H1 (cell line): ENCODE results near the gene FRRS1L. TPM values are rescaled to one million over a fixed set of nuclear protein-coding genes. Genes with fewer than 3 reads are reported as not detected.

Source experiments
- CTCF ChIA-PET: fragments of 300-600 bp; sonication (Branson Sonifier 250); formaldehyde crosslinking; loops from one replicate; lab custom pipeline; 2021; ENCODE audit not compliant: partially characterized antibody; lab: Charles Lee
- POLR2A ChIA-PET: fragments of 300-600 bp; sonication (Branson Sonifier 250); formaldehyde crosslinking; loops from one replicate; lab custom pipeline; 2021; ENCODE audit warnings: inconsistent platforms; ENCODE audit not compliant: partially characterized antibody; lab: Charles Lee
- DNase-seq, 2 experiments: peaks; one replicate each; pipeline versions ENCODE4 v3.0.0 to v3.0.0-alpha.2; 2010 to 2022; ENCODE audit warnings: low spot score in 2 of 2, low read depth in 1 of 2, mixed read lengths in 1 of 2
- FAIRE-seq: peaks from 2 replicates; lab custom pipeline; 2011; peaks lifted over from hg19 to GRCh38; lab: Jason Lieb, UNC
- H2AFZ ChIP-seq: 2 replicates; pipeline ENCODE4 v1.8.1; 2012; ENCODE audit warnings: low read length, inconsistent platforms
- H2AK5ac ChIP-seq: 2 replicates; pipeline ENCODE4 v1.6.1; 2013; ENCODE audit warnings: low read depth, low read length
- H2BK120ac ChIP-seq: replicated peaks from 2 replicates; pipeline ENCODE3; 2013; ENCODE audit warnings: low read depth, low read length, inconsistent platforms
- H2BK12ac ChIP-seq: 2 replicates; pipeline ENCODE4 v1.6.1; 2013; ENCODE audit warnings: low read depth, low read length
- H2BK15ac ChIP-seq: 2 replicates; pipeline ENCODE4 v1.6.1; 2013; ENCODE audit warnings: low read length
- H2BK20ac ChIP-seq: 2 replicates; pipeline ENCODE4 v1.6.1; 2013; ENCODE audit warnings: low read length
- H2BK5ac ChIP-seq: 2 replicates; pipeline ENCODE4 v1.6.1; 2013; ENCODE audit warnings: low read depth, low read length
- H3K14ac ChIP-seq: 2 replicates; pipeline ENCODE4 v1.6.1; 2013; ENCODE audit warnings: inconsistent platforms; ENCODE audit not compliant: insufficient read length
- H3K18ac ChIP-seq: 2 replicates; pipeline ENCODE4 v1.6.1; 2013; ENCODE audit warnings: low read length; ENCODE audit errors: extremely low read depth
- H3K23ac ChIP-seq: 2 replicates; pipeline ENCODE4 v1.6.1; 2013; ENCODE audit warnings: inconsistent platforms; ENCODE audit not compliant: insufficient read length
- H3K23me2 ChIP-seq: 2 replicates; pipeline ENCODE4 v1.6.1; 2013; ENCODE audit warnings: low read depth, low read length
- H3K27ac ChIP-seq: 2 replicates; pipeline ENCODE4 v1.6.1; 2011; ENCODE audit warnings: low read depth, low read length, inconsistent platforms
- H3K27me3 ChIP-seq, 4 experiments: replicated peaks in 1 of 4; 1 replicate in 1 of 4; 2 replicates in 3 of 4; pipeline versions ENCODE4 v1.6.1 to v1.8.1; 2011 to 2013; ENCODE audit warnings: low read length in 3 of 4, mild to moderate bottlenecking in 3 of 4, inconsistent platforms in 2 of 4, mixed read lengths in 2 of 4, moderate library complexity in 1 of 4; ENCODE audit not compliant: control insufficient read depth in 3 of 4, insufficient read depth in 3 of 4; ENCODE audit errors: extremely low read depth in 1 of 4
- H3K36me3 ChIP-seq, 4 experiments: 2 replicates each; pipeline versions ENCODE4 v1.6.1 to v1.8.1; 2011 to 2013; ENCODE audit warnings: mild to moderate bottlenecking in 4 of 4, low read length in 3 of 4, moderate library complexity in 2 of 4, control low read depth in 1 of 4, inconsistent platforms in 1 of 4; ENCODE audit not compliant: insufficient read depth in 4 of 4, control insufficient read depth in 2 of 4
- H3K4ac ChIP-seq: replicated peaks from 2 replicates; pipeline ENCODE3; 2013; ENCODE audit warnings: low read length, low read depth, mixed read lengths, inconsistent platforms; ENCODE audit not compliant: insufficient read length
- H3K4me1 ChIP-seq, 4 experiments: replicated peaks in 1 of 4; 1 replicate in 1 of 4; 2 replicates in 3 of 4; pipeline versions ENCODE4 v1.6.1 to v1.8.1; 2011 to 2013; ENCODE audit warnings: low read length in 3 of 4, inconsistent platforms in 2 of 4, mixed read lengths in 1 of 4; ENCODE audit not compliant: insufficient read depth in 4 of 4, control insufficient read depth in 3 of 4
- H3K4me2 ChIP-seq, 2 experiments: 2 replicates each; pipeline versions ENCODE4 v1.6.1 to v1.8.1; 2011 to 2013; ENCODE audit warnings: low read depth in 2 of 2, low read length in 2 of 2, control low read depth in 1 of 2, inconsistent platforms in 1 of 2, mild to moderate bottlenecking in 1 of 2; ENCODE audit not compliant: insufficient read depth in 1 of 2
- H3K4me3 ChIP-seq, 4 experiments: fragments of 200-600, 300-600 bp in 1 of 4; sonication (generic), shearing (Covaris generic), sonication (Bioruptor Twin) in 1 of 4; 2 replicates each; pipeline versions ENCODE4 v1.5.1 to v1.8.1; 2011 to 2016; ENCODE audit warnings: low read length in 4 of 4, low read depth in 3 of 4, control low read depth in 2 of 4, inconsistent platforms in 2 of 4, mild to moderate bottlenecking in 2 of 4, mixed read lengths in 1 of 4, moderate library complexity in 1 of 4; ENCODE audit not compliant: insufficient read depth in 2 of 4; ENCODE audit errors: extremely low read depth in 1 of 4
- H3K56ac ChIP-seq: replicated peaks from 2 replicates; pipeline ENCODE3; 2013; ENCODE audit warnings: low read depth, mild to moderate bottlenecking, mixed read lengths, low read length, inconsistent platforms; ENCODE audit not compliant: insufficient read length
- H3K79me1 ChIP-seq: 2 replicates; pipeline ENCODE4 v1.6.1; 2013; ENCODE audit warnings: low read depth, low read length, control low read depth
- H3K79me2 ChIP-seq, 2 experiments: 2 replicates each; pipeline versions ENCODE4 v1.6.1 to v1.8.1; 2012 to 2013; ENCODE audit warnings: low read length in 2 of 2, mild to moderate bottlenecking in 2 of 2, inconsistent platforms in 1 of 2; ENCODE audit not compliant: insufficient read depth in 2 of 2, control insufficient read depth in 1 of 2
- H3K9ac ChIP-seq, 4 experiments: replicated peaks in 1 of 4; 1 replicate in 1 of 4; 2 replicates in 3 of 4; pipeline versions ENCODE4 v1.6.1 to v1.8.1; 2011 to 2013; ENCODE audit warnings: low read depth in 3 of 4, low read length in 3 of 4, control low read depth in 2 of 4, mild to moderate bottlenecking in 2 of 4, moderate library complexity in 2 of 4, inconsistent platforms in 1 of 4; ENCODE audit errors: extremely low read depth in 1 of 4
- H3K9me3 ChIP-seq, 2 experiments: 2 replicates each; pipeline versions ENCODE4 v1.6.1 to v1.8.1; 2012 to 2013; ENCODE audit warnings: mild to moderate bottlenecking in 2 of 2, moderate library complexity in 2 of 2, control low read depth in 1 of 2, inconsistent platforms in 1 of 2, low read depth in 1 of 2, low read length in 1 of 2, mixed read lengths in 1 of 2; ENCODE audit not compliant: insufficient read depth in 2 of 2
- H4K20me1 ChIP-seq, 2 experiments: replicated peaks in 1 of 2; 2 replicates each; pipeline versions ENCODE3 to v1.8.1; 2011 to 2013; ENCODE audit warnings: inconsistent platforms in 2 of 2, low read length in 2 of 2, mild to moderate bottlenecking in 1 of 2; ENCODE audit not compliant: insufficient read depth in 2 of 2, control insufficient read depth in 1 of 2
- H4K5ac ChIP-seq: 2 replicates; pipeline ENCODE4 v1.6.1; 2013; ENCODE audit warnings: low read length, low read depth, mixed read lengths, inconsistent platforms; ENCODE audit not compliant: insufficient read length
- H4K8ac ChIP-seq: 2 replicates; pipeline ENCODE4 v1.8.0; 2013; ENCODE audit warnings: mild to moderate bottlenecking, moderate library complexity, low read length, inconsistent platforms; ENCODE audit not compliant: insufficient read depth; ENCODE audit errors: extremely low read depth
- H4K91ac ChIP-seq: replicated peaks from 2 replicates; pipeline ENCODE3; 2013; ENCODE audit warnings: low read length, mixed read lengths, inconsistent platforms; ENCODE audit not compliant: insufficient read length
- ASH2L ChIP-seq: fragments of 200-600, 300-600 bp; sonication (generic); IDR thresholded peaks from one replicate; pipeline ENCODE4 v1.7.1; 2017; ENCODE audit warnings: low read length
- BACH1 ChIP-seq: IDR thresholded peaks from 2 replicates; pipeline ENCODE4 v1.6.1; 2012; ENCODE audit warnings: low read length, improper control_type of control experiment
- CREB1 ChIP-seq: IDR thresholded peaks from 2 replicates; pipeline ENCODE4 v1.6.1; 2012; ENCODE audit warnings: inconsistent platforms
- FOSL1 ChIP-seq: IDR thresholded peaks from 2 replicates; pipeline ENCODE4 v1.6.1; 2011; ENCODE audit warnings: mild to moderate bottlenecking, low read depth, low read length, moderate library complexity; ENCODE audit not compliant: insufficient read depth
- JUND ChIP-seq: IDR thresholded peaks from 2 replicates; pipeline ENCODE4 v1.6.1; 2011; ENCODE audit warnings: mild to moderate bottlenecking, improper control_type of control experiment, low read length
- KDM4A ChIP-seq: IDR thresholded peaks from one replicate; pipeline ENCODE4 v1.7.1; 2012; ENCODE audit warnings: low read depth, mild to moderate bottlenecking, moderate library complexity, low read length, inconsistent platforms; ENCODE audit not compliant: severe bottlenecking
- RAD21 ChIP-seq, 2 experiments: IDR thresholded peaks in 1 of 2; conservative IDR thresholded peaks in 1 of 2; 2 replicates each; pipeline ENCODE4 v1.6.1; 2011; ENCODE audit warnings: low read depth in 2 of 2, low read length in 2 of 2, improper control_type of control experiment in 1 of 2, inconsistent platforms in 1 of 2, mild to moderate bottlenecking in 1 of 2, moderate library complexity in 1 of 2
- TBP ChIP-seq: IDR thresholded peaks from 2 replicates; pipeline ENCODE4 v1.6.1; 2011; ENCODE audit warnings: low read depth, low read length, improper control_type of control experiment
- WGBS, 2 experiments: shearing (Covaris generic) in 1 of 2; methylation state at CpG; one replicate each; pipeline versions ENCODE4 v1.1.6 to v1.1.7; 2013 to 2015; ENCODE audit warnings: low lambda C conversion rate in 2 of 2, mixed read lengths in 2 of 2, inconsistent platforms in 1 of 2, low coverage in 1 of 2, missing lambda C conversion rate in 1 of 2; ENCODE audit not compliant: insufficient replicate concordance in 2 of 2, insufficient coverage in 1 of 2, insufficient read length in 1 of 2; ENCODE audit errors: extremely low coverage in 1 of 2, missing lambda C conversion rate in 1 of 2; 5-methylcytosine and 5-hydroxymethylcytosine counted together
- polyA plus RNA-seq, 7 experiments: library from polyadenylated mRNA; depleted of rRNA in 3 of 7; stranded (reverse) in 5 of 7; unstranded in 2 of 7; fragments of >200 nt in 5 of 7; fragments of 200-250 nt in 2 of 7; gene quantifications; 1 replicate in 5 of 7; 2 replicates in 1 of 7; 4 replicates in 1 of 7; pipeline versions ENCODE4 v1.2.1 to v1.2.3, GENCODE V29; 2011 to 2013; ENCODE audit warnings: missing spikeins in 2 of 7, mixed read lengths in 2 of 7
- total RNA-seq: library from RNA; stranded (reverse); fragmentation: NEBNext Ultra II Directional; extraction: Animal tissue kit (Norgen Biotek cat#: 25700); gene quantifications from 2 replicates; pipeline ENCODE4 v1.2.1, GENCODE V29; 2021
- TF ChIP-seq, protein P1 (sequence below): IDR thresholded peaks from 2 replicates; pipeline ENCODE4 v1.6.1; 2011; ENCODE audit warnings: low read length, improper control_type of control experiment

FRRS1L gene
- total and polyA plus RNA-seq, 2 of the 8 experiments (the other 6 are each of a cell fraction or from before 2014, with no cell fraction given) = 1.0 to 2.2 TPM

DNA sequence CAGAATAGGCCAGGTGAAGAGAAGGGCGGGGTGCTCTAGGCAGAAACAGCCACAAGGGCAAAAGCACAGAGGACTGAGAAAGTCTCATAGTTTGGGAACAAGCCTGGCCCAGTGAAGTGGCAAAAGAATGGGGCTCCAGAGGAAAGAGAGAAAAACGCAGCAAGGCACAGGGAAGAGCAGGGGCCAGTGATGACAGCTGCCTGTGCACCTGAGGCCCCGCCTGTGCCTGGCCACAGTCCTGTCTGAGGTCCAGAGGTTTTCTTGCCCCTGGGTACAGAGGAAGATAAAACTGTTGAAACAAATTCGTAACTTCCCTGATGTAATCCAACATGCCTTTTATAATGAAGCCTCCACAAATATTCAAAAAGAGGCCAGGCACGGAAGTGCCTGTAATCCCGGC, 22.0 kb downstream of the FRRS1L start:
- H3K9ac ChIP-seq = no peak overlapping the region
- no peak overlapping the region for H4K91ac ChIP-seq
- no peak overlapping the region for H2BK15ac ChIP-seq
- no peak overlapping the region for H3K56ac ChIP-seq
- no peaks in the 10 kb centered on the region for H3K79me1 ChIP-seq
- no peaks in the 10 kb centered on the region for H3K27me3 ChIP-seq
- WGBS, 2 experiments = 86% methylated on average over 6 of the region's 6 CpGs; no CpG with 5 or more reads in 1 of the 2 experiments
- no peaks in the 10 kb centered on the region for H3K4me1 ChIP-seq
- no peaks in the 10 kb centered on the region for H3K79me2 ChIP-seq
- H2BK120ac ChIP-seq = no peak overlapping the region
- no peak overlapping the region for H2AK5ac ChIP-seq
- H4K5ac ChIP-seq = no peak overlapping the region
- H2BK20ac ChIP-seq = no peak overlapping the region
- ChIA-PET CTCF (interaction anchor here (0.8 to 2.3 kb wide), 7 partner anchors 10 to 265 kb away, joined by 3 to 10 read pairs (median 4); no protein-coding TSS in a partner anchor), POLR2A (interaction anchor here (2.2 kb wide), 1 partner anchor 23 kb away, joined by 5 read pairs; the partner anchor contains the start of gene FRRS1L)
- no peaks in the 10 kb centered on the region for H3K36me3 ChIP-seq
- no peak overlapping the region for H3K4me2 ChIP-seq
- no peak overlapping the region for H3K4me3 ChIP-seq
- H2BK5ac ChIP-seq = no peak overlapping the region
- no peak for TF ChIP-seq JUND
- TF ChIP-seq RAD21 (IDR thresholded peaks at IDR 0.05 in 1 of 2, conservative IDR thresholded peaks at IDR 0.05 in 1 of 2; ENCODE audit: low read depth in 2 of 2, low read length in 2 of 2) = no peak
- TF ChIP-seq CREB1 = no peak
- no peak for TF ChIP-seq FOSL1
- TF ChIP-seq, protein P1, sequence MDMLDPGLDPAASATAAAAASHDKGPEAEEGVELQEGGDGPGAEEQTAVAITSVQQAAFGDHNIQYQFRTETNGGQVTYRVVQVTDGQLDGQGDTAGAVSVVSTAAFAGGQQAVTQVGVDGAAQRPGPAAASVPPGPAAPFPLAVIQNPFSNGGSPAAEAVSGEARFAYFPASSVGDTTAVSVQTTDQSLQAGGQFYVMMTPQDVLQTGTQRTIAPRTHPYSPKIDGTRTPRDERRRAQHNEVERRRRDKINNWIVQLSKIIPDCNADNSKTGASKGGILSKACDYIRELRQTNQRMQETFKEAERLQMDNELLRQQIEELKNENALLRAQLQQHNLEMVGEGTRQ = no peak
- TF ChIP-seq KDM4A = no peak
- TF ChIP-seq TBP = no peak
- no peak for TF ChIP-seq BACH1
- TF ChIP-seq ASH2L = no peak
- DNase-seq (no peak), FAIRE-seq (no peak)
- H4K20me1 ChIP-seq = no peaks in the 10 kb centered on the region
- no peaks in the 10 kb centered on the region for H3K9me3 ChIP-seq
- H3K23ac ChIP-seq = no peak overlapping the region
- H3K18ac ChIP-seq = no peak overlapping the region
- no peak overlapping the region for H3K27ac ChIP-seq
- no peak overlapping the region for H2AFZ ChIP-seq
- no peak overlapping the region for H3K14ac ChIP-seq
- H3K4ac ChIP-seq = no peak overlapping the region
- no peak overlapping the region for H4K8ac ChIP-seq
- no peaks in the 10 kb centered on the region for H3K23me2 ChIP-seq
- H2BK12ac ChIP-seq = no peak overlapping the region
